Endothelial cell of umbilical vein (primary cell): ENCODE data around the gene RPS16. TPM values are rescaled to one million over a fixed set of nuclear protein-coding genes. Genes with fewer than 3 reads are reported as not detected.

Experiments
- BruUV-seq: library from RNA; stranded (reverse); fragments of 400-500 nt; replicated peaks from 2 replicates; lab custom pipeline; 2021; lab: Mats Ljungman, UMichigan
- CTCF ChIA-PET: fragments of 300-600, 350-600 bp; sonication (Branson Sonifier 250); formaldehyde crosslinking; loops from one replicate; lab custom pipeline; 2021; ENCODE audit warnings: antibody characterized with exemption, inconsistent platforms; lab: Charles Lee
- POLR2A ChIA-PET: fragments of 300-600, 350-600 bp; sonication (Branson Sonifier 250); formaldehyde crosslinking; loops from one replicate; lab custom pipeline; 2021; ENCODE audit warnings: antibody characterized with exemption, inconsistent platforms; lab: Charles Lee
- DNase-seq: peaks from one replicate; pipeline ENCODE4 v3.0.0-alpha.2; 2011; ENCODE audit warnings: low read depth, low spot score
- FAIRE-seq: peaks from 2 replicates; lab custom pipeline; 2011; peaks lifted over from hg19 to GRCh38; lab: Jason Lieb, UNC
- H2AFZ ChIP-seq: 2 replicates; pipeline ENCODE4 v1.6.0; 2012; ENCODE audit warnings: low read depth, low read length, control low read depth, inconsistent platforms
- H3K27ac ChIP-seq: 2 replicates; pipeline ENCODE4 v1.5.1; 2011; ENCODE audit warnings: low read depth, mild to moderate bottlenecking, control low read depth, low read length, moderate library complexity; ENCODE audit not compliant: insufficient read depth
- H3K27me3 ChIP-seq, 2 experiments: 2 replicates each; pipeline versions ENCODE4 v1.6.0 to v1.6.1; 2011; ENCODE audit warnings: low read length in 2 of 2, mixed read lengths in 1 of 2; ENCODE audit not compliant: control insufficient read depth in 2 of 2, insufficient read depth in 2 of 2
- H3K36me3 ChIP-seq, 2 experiments: 2 replicates in 1 of 2; 3 replicates in 1 of 2; pipeline ENCODE4 v1.5.1; 2011; ENCODE audit warnings: low read length in 2 of 2, mild to moderate bottlenecking in 1 of 2, moderate library complexity in 1 of 2; ENCODE audit not compliant: control insufficient read depth in 2 of 2, insufficient read depth in 2 of 2; ENCODE audit errors: extremely low read depth in 1 of 2
- H3K4me1 ChIP-seq: 3 replicates; pipeline ENCODE4 v1.5.1; 2011; ENCODE audit warnings: mild to moderate bottlenecking, low read length; ENCODE audit not compliant: control insufficient read depth, insufficient read depth; ENCODE audit errors: extremely low read depth
- H3K4me2 ChIP-seq: 2 replicates; pipeline ENCODE4 v1.6.1; 2011; ENCODE audit warnings: low read length, control low read depth, mixed read lengths; ENCODE audit not compliant: insufficient read depth
- H3K4me3 ChIP-seq, 3 experiments: fragments of 200-600 bp in 1 of 3; sonication (generic), shearing (Covaris generic) in 1 of 3; replicated peaks in 1 of 3; 2 replicates each; pipeline ENCODE4 v1.5.1; 2011 to 2016; ENCODE audit warnings: control low read depth in 3 of 3, low read length in 3 of 3, mild to moderate bottlenecking in 2 of 3, inconsistent platforms in 1 of 3, low read depth in 1 of 3, moderate library complexity in 1 of 3; ENCODE audit not compliant: insufficient read depth in 1 of 3
- H3K79me2 ChIP-seq: 2 replicates; pipeline ENCODE4 v1.6.0; 2012; ENCODE audit warnings: low read length, inconsistent platforms; ENCODE audit not compliant: control insufficient read depth, insufficient read depth
- H3K9ac ChIP-seq: replicated peaks from 2 replicates; pipeline ENCODE3; 2011; ENCODE audit warnings: low read length, control low read depth; ENCODE audit not compliant: insufficient read depth; ENCODE audit errors: extremely low read depth
- H3K9me1 ChIP-seq: replicated peaks from 3 replicates; pipeline ENCODE4 v1.6.0; 2011; ENCODE audit warnings: mild to moderate bottlenecking, low read length; ENCODE audit not compliant: control insufficient read depth, insufficient read depth; ENCODE audit errors: extremely low read depth
- H3K9me3 ChIP-seq: replicated peaks from 2 replicates; pipeline ENCODE4 v1.5.1; 2012; ENCODE audit warnings: low read length, inconsistent platforms; ENCODE audit not compliant: control insufficient read depth, insufficient read depth
- H4K20me1 ChIP-seq: replicated peaks from 2 replicates; pipeline ENCODE3; 2011; ENCODE audit warnings: mild to moderate bottlenecking, low read length; ENCODE audit not compliant: control insufficient read depth, insufficient read depth; ENCODE audit errors: extremely low read depth
- CTCF ChIP-seq, 2 donors: IDR thresholded peaks; 1 replicate in 1 of 2; 2 replicates in 1 of 2; pipeline ENCODE4 v1.5.1; 2011; ENCODE audit warnings: low read length in 2 of 2, mild to moderate bottlenecking in 2 of 2, moderate library complexity in 2 of 2, control low read depth in 1 of 2, inconsistent platforms in 1 of 2, low read depth in 1 of 2; ENCODE audit not compliant: insufficient read depth in 1 of 2; ENCODE audit errors: extremely low read depth in 1 of 2
- EZH2 ChIP-seq: IDR thresholded peaks from 2 replicates; pipeline ENCODE4 v1.6.1; 2012; ENCODE audit warnings: borderline replicate concordance, low read depth, mild to moderate bottlenecking, moderate library complexity, low read length, inconsistent platforms; ENCODE audit not compliant: severe bottlenecking
- FOS ChIP-seq: IDR thresholded peaks from 2 replicates; pipeline ENCODE4 v1.6.1; 2011; ENCODE audit warnings: mild to moderate bottlenecking, low read length, moderate library complexity, borderline replicate concordance; ENCODE audit not compliant: insufficient read depth
- GATA2 ChIP-seq: IDR thresholded peaks from 2 replicates; pipeline ENCODE4 v1.7.0; 2011; ENCODE audit warnings: low read depth, mild to moderate bottlenecking, moderate library complexity, mixed read lengths, low read length; ENCODE audit not compliant: insufficient read length, insufficient read depth
- JUN ChIP-seq: IDR thresholded peaks from 2 replicates; pipeline ENCODE4 v1.6.1; 2011; ENCODE audit warnings: borderline replicate concordance, low read depth; ENCODE audit not compliant: insufficient read length, insufficient read depth
- POLR2A ChIP-seq: IDR thresholded peaks from 2 replicates; pipeline ENCODE4 v1.6.1; 2012; ENCODE audit warnings: low read depth, mild to moderate bottlenecking, control low read depth, low read length
- POLR2AphosphoS5 ChIP-seq: IDR thresholded peaks from 2 replicates; pipeline ENCODE4 v1.6.1; 2012; ENCODE audit warnings: low read depth, mild to moderate bottlenecking, control low read depth, low read length, moderate library complexity; ENCODE audit not compliant: insufficient read depth
- dilution Hi-C: fragments of 300-500 bp; cut with MboI; formaldehyde crosslinking; loops from one replicate; pipeline ENCODE4 v1.15.0; 2019; ENCODE audit warnings: low sequenced_read_pairs; ENCODE audit not compliant: extremely low pct_ligation_motif_present
- intact Hi-C: fragments of 100-400 bp; cut with micrococcal nuclease; formaldehyde crosslinking; loops from one replicate; pipeline ENCODE4 v1.10.0; 2022
- polyA plus RNA-seq, 4 experiments: library from polyadenylated mRNA; depleted of rRNA in 3 of 4; stranded (reverse) in 3 of 4; unstranded in 1 of 4; fragments of >200 nt; gene quantifications; 2 replicates each; pipeline versions ENCODE4 v1.2.1 to v1.2.3, GENCODE V29; 2011 to 2012; ENCODE audit warnings: missing spikeins in 1 of 4
- total RNA-seq: library from RNA; stranded (reverse); gene quantifications from 2 replicates; pipeline ENCODE4 v1.2.3, GENCODE V29; 2021

RPS16 gene
- total and polyA plus RNA-seq, 2 donors (not counting 3 experiments of a cell fraction or from before 2014, with no cell fraction given): 1,768 to 5,244 TPM

GRCh38 chr19:39403331-39404312 is 32.1 kb downstream of the RPS16 start:
- ChIA-PET POLR2A (interaction anchor here (0.8 to 1.5 kb wide), 2 partner anchors 13 to 32 kb away, joined by 3 to 9 read pairs; partner anchors contain the start of genes MED29, PAF1 and RPS16), CTCF (interaction anchor here (1.0 to 1.8 kb wide), 4 partner anchors 8 to 282 kb away, joined by 3 to 7 read pairs (median 4); partner anchors contain the start of genes MED29 and PAF1)
- intact Hi-C loops (no loop called here), dilution Hi-C loops (no loop called here)
- FAIRE-seq (peak; percentile 94), DNase-seq (peak; percentile 100)
- Histone ChIP-seq H3K79me2 (peaks cover 19% of the 10 kb centered on the region), H3K9ac (peak overlapping the region; percentile 92), H3K27ac (peak overlapping the region; percentile 89), H3K27me3 (no peaks in the 10 kb centered on the region), H3K4me3 (peak overlapping the region in 1 of 3 experiments; percentile 34), H3K9me1 (no peaks in the 10 kb centered on the region), H3K4me2 (peak overlapping the region; percentile 57), H3K9me3 (no peaks in the 10 kb centered on the region), H3K36me3 (peaks cover 0 to 2% of the 10 kb centered on the region in 2 experiments), H4K20me1 (no peaks in the 10 kb centered on the region), H3K4me1 (peaks cover 31% of the 10 kb centered on the region), H2AFZ (no peak overlapping the region)
- TSS peak; percentile 82 for BruUV-seq
- TF ChIP-seq EZH2 (no peak), GATA2 (no peak), POLR2AphosphoS5 (peak; percentile 92), POLR2A (peak; percentile 15), JUN (peak; percentile 59), FOS (peak; percentile 91), CTCF (IDR thresholded peaks at IDR 0.05; ENCODE audit: extremely low read depth in 1 of 2, insufficient read depth in 1 of 2, low read depth in 1 of 2, low read length in 2 of 2) (no peak)
